HepG2 (cell line): ENCODE data around the gene GPBAR1. TPM values are rescaled to one million over a fixed set of nuclear protein-coding genes. Genes with fewer than 3 reads are reported as not detected.

Experiments
- ATAD3A ChIP-seq: sonication (generic); formaldehyde crosslinking; IDR thresholded peaks from 2 replicates; pipeline ENCODE4 v1.4.0; 2020; ENCODE audit warnings: missing genetic modification reagents
- ESRRA ChIP-seq: sonication (generic); formaldehyde crosslinking; IDR thresholded peaks from 2 replicates; pipeline ENCODE4 v1.5.1; 2020; ENCODE audit warnings: mild to moderate bottlenecking, low read depth, missing genetic modification reagents
- SMARCE1 ChIP-seq: fragments of 450-650 bp; IDR thresholded peaks from 2 replicates; pipeline ENCODE4 v1.6.1; 2017; ENCODE audit warnings: borderline replicate concordance
- SRSF4 ChIP-seq: fragments of 200-400 bp; formaldehyde crosslinking; IDR thresholded peaks from one replicate; pipeline ENCODE4 v1.6.1; 2018; ENCODE audit warnings: mild to moderate bottlenecking, low read depth, low read length, moderate library complexity; ENCODE audit not compliant: poor library complexity, severe bottlenecking
- TBX2 ChIP-seq: sonication (generic); formaldehyde crosslinking; IDR thresholded peaks from 2 replicates; pipeline ENCODE4 v1.5.0; 2020; ENCODE audit warnings: missing genetic modification reagents, mild to moderate bottlenecking, borderline replicate concordance
- ZBTB21 ChIP-seq: sonication (generic); formaldehyde crosslinking; IDR thresholded peaks from 2 replicates; pipeline ENCODE4 v1.4.0; 2020; ENCODE audit warnings: missing genetic modification reagents
- ZFYVE20 ChIP-seq: sonication (generic); formaldehyde crosslinking; IDR thresholded peaks from 2 replicates; pipeline ENCODE4 v1.8.0; 2023; ENCODE audit warnings: low read depth, mild to moderate bottlenecking, moderate library complexity, missing genetic modification reagents, borderline replicate concordance
- ZNF383 ChIP-seq: sonication (generic); formaldehyde crosslinking; IDR thresholded peaks from 2 replicates; pipeline ENCODE4 v1.4.0; 2020; ENCODE audit warnings: missing genetic modification reagents, mild to moderate bottlenecking, borderline replicate concordance
- ZNF788 ChIP-seq: sonication (generic); formaldehyde crosslinking; IDR thresholded peaks from 2 replicates; pipeline ENCODE4 v1.5.0; 2020; ENCODE audit warnings: mild to moderate bottlenecking, missing genetic modification reagents, borderline replicate concordance
- polyA plus RNA-seq, 8 experiments: library from polyadenylated mRNA; depleted of rRNA in 3 of 8; stranded (reverse) in 7 of 8; unstranded in 1 of 8; fragments of >200 nt; fragmentation: Illumina TruSeq in 4 of 8; extraction: Trizol in 4 of 8; gene quantifications; 2 replicates each; pipeline versions ENCODE4 v1.2.1 to v1.2.3, GENCODE V29; 2011 to 2016; ENCODE audit warnings: low read depth in 4 of 8, missing spikeins in 1 of 8, mixed read lengths in 1 of 8; ENCODE audit not compliant: insufficient read depth in 1 of 8
- total RNA-seq, 5 experiments: library from RNA; depleted of rRNA; stranded (reverse); fragments of >200 nt; fragmentation: Illumina TruSeq; extraction: Trizol; gene quantifications; 2 replicates each; pipeline ENCODE4 v1.2.3, GENCODE V29; 2016; ENCODE audit warnings: low read depth in 1 of 5
- TF ChIP-seq, protein P1 (sequence below): IDR thresholded peaks from 2 replicates; pipeline ENCODE4 v1.6.1; 2012; ENCODE audit warnings: low read depth, low read length, improper control_type of control experiment
- TF ChIP-seq, protein P2 (sequence below): sonication (generic); formaldehyde crosslinking; IDR thresholded peaks from 2 replicates; pipeline ENCODE4 v1.5.1; 2020; ENCODE audit warnings: missing genetic modification reagents, mild to moderate bottlenecking, borderline replicate concordance
- TF ChIP-seq, protein P3 (sequence below): sonication (generic); formaldehyde crosslinking; conservative IDR thresholded peaks from 2 replicates; pipeline ENCODE4 v1.4.0; 2020; ENCODE audit warnings: missing genetic modification reagents
- TF ChIP-seq, protein P4 (sequence below): sonication (generic); formaldehyde crosslinking; IDR thresholded peaks from one replicate; pipeline ENCODE4 v1.5.1; 2020; ENCODE audit warnings: mild to moderate bottlenecking, missing genetic modification reagents; ENCODE audit errors: not compliant biosample characterization
- TF ChIP-seq, protein P5 (sequence below): conservative IDR thresholded peaks from 2 replicates; pipeline ENCODE4 v1.6.1; 2018; ENCODE audit warnings: missing genetic modification reagents

GPBAR1 gene
- total and polyA plus RNA-seq, 2 of the 13 experiments (the other 11 are each of a cell fraction or from before 2014, with no cell fraction given): 0.05 to 0.09 TPM

DNA sequence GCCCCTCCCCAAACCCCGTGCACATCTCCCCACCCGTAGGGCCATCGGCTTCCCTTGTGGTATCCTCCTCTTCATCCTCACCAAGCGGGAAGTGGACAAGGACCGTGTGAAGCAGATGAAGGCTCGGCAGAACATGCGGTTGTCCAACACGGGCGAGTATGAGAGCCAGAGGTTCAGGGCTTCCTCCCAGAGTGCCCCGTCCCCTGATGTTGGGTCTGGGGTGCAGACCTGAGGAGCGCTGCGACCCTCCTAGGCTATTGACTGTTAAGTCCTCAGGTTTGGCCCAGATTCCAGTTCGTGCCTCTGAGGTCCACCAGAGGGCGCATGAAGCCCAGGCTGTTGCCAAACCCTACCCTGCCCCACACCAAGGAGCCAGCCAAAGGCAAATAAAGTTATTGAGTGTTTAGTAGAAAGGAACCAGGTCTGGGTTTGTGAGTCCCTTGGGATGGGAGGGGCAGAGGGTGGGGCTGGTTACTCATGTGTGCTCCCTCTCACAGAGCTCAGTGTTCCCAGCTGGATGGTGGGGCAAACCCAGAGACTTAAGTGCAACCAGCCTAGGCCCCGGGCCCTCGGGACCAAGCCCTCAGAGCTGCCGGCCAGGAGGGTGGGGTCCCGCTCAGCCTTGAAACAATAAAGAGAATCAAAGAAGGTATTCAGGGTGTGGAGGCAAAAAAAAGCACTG lies 11.9 kb downstream of the GPBAR1 start (continued):
- TF ChIP-seq, protein P1, sequence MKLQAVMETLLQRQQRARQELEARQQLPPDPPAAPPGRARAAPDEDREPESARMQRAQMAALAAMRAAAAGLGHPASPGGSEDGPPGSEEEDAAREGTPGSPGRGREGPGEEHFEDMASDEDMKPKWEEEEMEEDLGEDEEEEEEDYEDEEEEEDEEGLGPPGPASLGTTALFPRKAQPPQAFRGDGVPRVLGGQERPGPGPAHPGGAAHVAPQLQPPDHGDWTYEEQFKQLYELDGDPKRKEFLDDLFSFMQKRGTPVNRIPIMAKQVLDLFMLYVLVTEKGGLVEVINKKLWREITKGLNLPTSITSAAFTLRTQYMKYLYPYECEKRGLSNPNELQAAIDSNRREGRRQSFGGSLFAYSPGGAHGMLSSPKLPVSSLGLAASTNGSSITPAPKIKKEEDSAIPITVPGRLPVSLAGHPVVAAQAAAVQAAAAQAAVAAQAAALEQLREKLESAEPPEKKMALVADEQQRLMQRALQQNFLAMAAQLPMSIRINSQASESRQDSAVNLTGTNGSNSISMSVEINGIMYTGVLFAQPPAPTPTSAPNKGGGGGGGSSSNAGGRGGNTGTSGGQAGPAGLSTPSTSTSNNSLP: peak; percentile 60
- TF ChIP-seq, protein P2, sequence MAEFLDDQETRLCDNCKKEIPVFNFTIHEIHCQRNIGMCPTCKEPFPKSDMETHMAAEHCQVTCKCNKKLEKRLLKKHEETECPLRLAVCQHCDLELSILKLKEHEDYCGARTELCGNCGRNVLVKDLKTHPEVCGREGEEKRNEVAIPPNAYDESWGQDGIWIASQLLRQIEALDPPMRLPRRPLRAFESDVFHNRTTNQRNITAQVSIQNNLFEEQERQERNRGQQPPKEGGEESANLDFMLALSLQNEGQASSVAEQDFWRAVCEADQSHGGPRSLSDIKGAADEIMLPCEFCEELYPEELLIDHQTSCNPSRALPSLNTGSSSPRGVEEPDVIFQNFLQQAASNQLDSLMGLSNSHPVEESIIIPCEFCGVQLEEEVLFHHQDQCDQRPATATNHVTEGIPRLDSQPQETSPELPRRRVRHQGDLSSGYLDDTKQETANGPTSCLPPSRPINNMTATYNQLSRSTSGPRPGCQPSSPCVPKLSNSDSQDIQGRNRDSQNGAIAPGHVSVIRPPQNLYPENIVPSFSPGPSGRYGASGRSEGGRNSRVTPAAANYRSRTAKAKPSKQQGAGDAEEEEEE: no peak
- TF ChIP-seq ZBTB21 (no peak), SRSF4 (no peak), ZNF788 (CRISPR knock-in tag) (peak; percentile 19; the same call in 1 of the 2 replicates), TBX2 (CRISPR knock-in tag) (peak; percentile 56; the same call in 1 of the 2 replicates), ESRRA (CRISPR knock-in tag) (no peak), ATAD3A (no peak), ZFYVE20 (CRISPR knock-in tag) (no peak), SMARCE1 (no peak), ZNF383 (CRISPR knock-in tag) (no peak)
- TF ChIP-seq, protein P3, sequence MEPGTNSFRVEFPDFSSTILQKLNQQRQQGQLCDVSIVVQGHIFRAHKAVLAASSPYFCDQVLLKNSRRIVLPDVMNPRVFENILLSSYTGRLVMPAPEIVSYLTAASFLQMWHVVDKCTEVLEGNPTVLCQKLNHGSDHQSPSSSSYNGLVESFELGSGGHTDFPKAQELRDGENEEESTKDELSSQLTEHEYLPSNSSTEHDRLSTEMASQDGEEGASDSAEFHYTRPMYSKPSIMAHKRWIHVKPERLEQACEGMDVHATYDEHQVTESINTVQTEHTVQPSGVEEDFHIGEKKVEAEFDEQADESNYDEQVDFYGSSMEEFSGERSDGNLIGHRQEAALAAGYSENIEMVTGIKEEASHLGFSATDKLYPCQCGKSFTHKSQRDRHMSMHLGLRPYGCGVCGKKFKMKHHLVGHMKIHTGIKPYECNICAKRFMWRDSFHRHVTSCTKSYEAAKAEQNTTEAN (CRISPR knock-in tag): no peak
- TF ChIP-seq, protein P4, sequence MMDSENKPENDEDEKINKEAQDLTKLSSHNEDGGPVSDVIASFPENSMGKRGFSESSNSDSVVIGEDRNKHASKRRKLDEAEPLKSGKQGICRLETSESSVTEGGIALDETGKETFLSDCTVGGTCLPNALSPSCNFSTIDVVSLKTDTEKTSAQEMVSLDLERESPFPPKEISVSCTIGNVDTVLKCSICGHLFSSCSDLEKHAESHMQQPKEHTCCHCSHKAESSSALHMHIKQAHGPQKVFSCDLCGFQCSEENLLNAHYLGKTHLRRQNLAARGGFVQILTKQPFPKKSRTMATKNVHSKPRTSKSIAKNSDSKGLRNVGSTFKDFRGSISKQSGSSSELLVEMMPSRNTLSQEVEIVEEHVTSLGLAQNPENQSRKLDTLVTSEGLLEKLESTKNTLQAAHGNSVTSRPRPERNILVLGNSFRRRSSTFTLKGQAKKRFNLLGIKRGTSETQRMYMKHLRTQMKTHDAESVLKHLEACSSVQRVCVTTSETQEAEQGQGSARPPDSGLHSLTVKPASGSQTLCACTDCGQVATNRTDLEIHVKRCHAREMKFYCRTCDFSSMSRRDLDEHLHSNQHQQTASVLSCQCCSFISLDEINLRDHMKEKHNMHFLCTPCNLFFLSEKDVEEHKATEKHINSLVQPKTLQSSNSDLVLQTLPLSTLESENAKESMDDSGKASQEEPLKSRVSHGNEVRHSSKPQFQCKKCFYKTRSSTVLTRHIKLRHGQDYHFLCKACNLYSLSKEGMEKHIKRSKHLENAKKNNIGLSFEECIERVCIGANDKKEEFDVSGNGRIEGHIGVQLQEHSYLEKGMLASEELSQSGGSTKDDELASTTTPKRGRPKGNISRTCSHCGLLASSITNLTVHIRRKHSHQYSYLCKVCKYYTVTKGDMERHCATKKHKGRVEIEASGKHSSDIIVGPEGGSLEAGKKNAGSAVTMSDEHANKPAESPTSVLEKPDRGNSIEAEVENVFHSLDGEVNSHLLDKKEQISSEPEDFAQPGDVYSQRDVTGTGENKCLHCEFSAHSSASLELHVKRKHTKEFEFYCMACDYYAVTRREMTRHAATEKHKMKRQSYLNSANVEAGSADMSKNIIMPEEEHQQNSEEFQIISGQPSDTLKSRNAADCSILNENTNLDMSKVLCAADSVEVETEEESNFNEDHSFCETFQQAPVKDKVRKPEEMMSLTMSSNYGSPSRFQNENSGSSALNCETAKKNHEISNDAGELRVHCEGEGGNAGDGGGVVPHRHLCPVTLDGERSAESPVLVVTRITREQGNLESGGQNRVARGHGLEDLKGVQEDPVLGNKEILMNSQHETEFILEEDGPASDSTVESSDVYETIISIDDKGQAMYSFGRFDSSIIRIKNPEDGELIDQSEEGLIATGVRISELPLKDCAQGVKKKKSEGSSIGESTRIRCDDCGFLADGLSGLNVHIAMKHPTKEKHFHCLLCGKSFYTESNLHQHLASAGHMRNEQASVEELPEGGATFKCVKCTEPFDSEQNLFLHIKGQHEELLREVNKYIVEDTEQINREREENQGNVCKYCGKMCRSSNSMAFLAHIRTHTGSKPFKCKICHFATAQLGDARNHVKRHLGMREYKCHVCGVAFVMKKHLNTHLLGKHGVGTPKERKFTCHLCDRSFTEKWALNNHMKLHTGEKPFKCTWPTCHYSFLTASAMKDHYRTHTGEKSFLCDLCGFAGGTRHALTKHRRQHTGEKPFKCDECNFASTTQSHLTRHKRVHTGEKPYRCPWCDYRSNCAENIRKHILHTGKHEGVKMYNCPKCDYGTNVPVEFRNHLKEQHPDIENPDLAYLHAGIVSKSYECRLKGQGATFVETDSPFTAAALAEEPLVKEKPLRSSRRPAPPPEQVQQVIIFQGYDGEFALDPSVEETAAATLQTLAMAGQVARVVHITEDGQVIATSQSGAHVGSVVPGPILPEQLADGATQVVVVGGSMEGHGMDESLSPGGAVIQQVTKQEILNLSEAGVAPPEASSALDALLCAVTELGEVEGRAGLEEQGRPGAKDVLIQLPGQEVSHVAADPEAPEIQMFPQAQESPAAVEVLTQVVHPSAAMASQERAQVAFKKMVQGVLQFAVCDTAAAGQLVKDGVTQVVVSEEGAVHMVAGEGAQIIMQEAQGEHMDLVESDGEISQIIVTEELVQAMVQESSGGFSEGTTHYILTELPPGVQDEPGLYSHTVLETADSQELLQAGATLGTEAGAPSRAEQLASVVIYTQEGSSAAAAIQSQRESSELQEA: peak; percentile 77
- TF ChIP-seq, protein P5, sequence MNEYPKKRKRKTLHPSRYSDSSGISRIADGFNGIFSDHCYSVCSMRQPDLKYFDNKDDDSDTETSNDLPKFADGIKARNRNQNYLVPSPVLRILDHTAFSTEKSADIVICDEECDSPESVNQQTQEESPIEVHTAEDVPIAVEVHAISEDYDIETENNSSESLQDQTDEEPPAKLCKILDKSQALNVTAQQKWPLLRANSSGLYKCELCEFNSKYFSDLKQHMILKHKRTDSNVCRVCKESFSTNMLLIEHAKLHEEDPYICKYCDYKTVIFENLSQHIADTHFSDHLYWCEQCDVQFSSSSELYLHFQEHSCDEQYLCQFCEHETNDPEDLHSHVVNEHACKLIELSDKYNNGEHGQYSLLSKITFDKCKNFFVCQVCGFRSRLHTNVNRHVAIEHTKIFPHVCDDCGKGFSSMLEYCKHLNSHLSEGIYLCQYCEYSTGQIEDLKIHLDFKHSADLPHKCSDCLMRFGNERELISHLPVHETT (CRISPR knock-in tag): no peak
